Activated naive CD4-positive, alpha-beta T cell treated with anti-CD3 and anti-CD28 coated beads, Interleukin-2, amount 50 U/mL, for 16 hours (primary cell): ENCODE data around the gene PHC3.
"Not testable (repeated sequence)": the region's sequence is repeated elsewhere in the genome, so short reads cannot be mapped to it uniquely, and the experiment has no call there.

Source experiments
- DNase-seq: peaks from one replicate; pipeline ENCODE4 v3.0.0-alpha.2; 2020

Gene PHC3, protein sequence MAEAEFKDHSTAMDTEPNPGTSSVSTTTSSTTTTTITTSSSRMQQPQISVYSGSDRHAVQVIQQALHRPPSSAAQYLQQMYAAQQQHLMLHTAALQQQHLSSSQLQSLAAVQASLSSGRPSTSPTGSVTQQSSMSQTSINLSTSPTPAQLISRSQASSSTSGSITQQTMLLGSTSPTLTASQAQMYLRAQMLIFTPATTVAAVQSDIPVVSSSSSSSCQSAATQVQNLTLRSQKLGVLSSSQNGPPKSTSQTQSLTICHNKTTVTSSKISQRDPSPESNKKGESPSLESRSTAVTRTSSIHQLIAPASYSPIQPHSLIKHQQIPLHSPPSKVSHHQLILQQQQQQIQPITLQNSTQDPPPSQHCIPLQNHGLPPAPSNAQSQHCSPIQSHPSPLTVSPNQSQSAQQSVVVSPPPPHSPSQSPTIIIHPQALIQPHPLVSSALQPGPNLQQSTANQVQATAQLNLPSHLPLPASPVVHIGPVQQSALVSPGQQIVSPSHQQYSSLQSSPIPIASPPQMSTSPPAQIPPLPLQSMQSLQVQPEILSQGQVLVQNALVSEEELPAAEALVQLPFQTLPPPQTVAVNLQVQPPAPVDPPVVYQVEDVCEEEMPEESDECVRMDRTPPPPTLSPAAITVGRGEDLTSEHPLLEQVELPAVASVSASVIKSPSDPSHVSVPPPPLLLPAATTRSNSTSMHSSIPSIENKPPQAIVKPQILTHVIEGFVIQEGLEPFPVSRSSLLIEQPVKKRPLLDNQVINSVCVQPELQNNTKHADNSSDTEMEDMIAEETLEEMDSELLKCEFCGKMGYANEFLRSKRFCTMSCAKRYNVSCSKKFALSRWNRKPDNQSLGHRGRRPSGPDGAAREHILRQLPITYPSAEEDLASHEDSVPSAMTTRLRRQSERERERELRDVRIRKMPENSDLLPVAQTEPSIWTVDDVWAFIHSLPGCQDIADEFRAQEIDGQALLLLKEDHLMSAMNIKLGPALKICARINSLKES

DNA sequence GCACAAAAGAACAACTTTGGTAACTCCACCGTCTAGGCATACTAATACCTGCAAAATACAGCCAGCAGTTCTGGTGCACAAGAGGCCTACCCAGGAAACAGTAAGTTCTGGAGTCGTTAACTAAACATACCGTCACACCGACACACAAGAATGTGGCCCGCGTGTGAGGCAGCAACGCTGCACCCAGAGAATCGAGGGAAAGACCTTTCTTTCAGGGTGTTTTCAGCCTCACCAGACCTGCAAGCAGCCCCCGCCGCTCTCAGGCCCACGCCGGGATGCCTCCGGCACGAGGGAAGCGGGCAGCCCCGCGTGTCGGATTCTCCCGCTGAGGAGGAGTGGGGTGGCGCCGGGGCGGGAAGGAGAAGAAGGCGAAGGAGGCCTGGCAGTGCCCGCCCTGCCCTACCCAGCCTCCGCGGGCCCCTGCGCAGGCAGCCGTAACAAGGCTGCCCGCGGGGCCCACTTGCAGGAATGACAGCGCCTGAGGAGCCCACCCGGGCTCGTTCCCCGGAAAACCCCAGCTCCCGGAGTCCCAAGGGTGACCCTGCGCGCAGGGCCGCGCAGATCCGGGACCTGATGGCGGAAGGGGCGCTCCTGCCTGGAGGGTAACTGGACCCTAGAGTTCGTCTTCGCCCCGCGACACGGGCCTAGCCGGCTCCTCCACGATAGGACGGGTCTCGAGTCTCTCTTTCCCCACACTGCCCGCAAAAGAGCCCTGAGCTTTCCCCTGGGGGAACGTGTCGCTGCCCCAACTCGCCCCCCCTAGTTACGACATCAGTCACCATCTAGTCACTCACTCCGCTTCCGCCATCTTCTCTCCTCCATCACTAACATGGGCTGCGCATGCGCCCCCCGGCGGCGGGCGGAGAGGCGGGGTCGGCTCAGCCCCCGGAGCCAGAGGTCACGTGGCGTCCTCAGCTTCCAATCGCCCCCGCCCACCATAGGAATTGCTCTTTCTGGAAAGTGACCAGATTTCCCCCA, at the start of gene PHC3:
Gene PHC3, minus strand, starts transcription at position 826 of the 978 bp plus-strand sequence. Its CDS starts 18 bp downstream, at position 808.
- DNase-seq: peak; percentile 93

- no peak for DNase-seq
Measured at GRCh38 chr3:170228093-170228766, 46.7 kb upstream of the PHC3 start.

- no peak for DNase-seq
Measured at GRCh38 chr3:170226426-170226960, 45.0 kb upstream of the PHC3 start.

- no peak for DNase-seq
Measured at GRCh38 chr3:170225166-170225565, 43.6 kb upstream of the PHC3 start.

DNA sequence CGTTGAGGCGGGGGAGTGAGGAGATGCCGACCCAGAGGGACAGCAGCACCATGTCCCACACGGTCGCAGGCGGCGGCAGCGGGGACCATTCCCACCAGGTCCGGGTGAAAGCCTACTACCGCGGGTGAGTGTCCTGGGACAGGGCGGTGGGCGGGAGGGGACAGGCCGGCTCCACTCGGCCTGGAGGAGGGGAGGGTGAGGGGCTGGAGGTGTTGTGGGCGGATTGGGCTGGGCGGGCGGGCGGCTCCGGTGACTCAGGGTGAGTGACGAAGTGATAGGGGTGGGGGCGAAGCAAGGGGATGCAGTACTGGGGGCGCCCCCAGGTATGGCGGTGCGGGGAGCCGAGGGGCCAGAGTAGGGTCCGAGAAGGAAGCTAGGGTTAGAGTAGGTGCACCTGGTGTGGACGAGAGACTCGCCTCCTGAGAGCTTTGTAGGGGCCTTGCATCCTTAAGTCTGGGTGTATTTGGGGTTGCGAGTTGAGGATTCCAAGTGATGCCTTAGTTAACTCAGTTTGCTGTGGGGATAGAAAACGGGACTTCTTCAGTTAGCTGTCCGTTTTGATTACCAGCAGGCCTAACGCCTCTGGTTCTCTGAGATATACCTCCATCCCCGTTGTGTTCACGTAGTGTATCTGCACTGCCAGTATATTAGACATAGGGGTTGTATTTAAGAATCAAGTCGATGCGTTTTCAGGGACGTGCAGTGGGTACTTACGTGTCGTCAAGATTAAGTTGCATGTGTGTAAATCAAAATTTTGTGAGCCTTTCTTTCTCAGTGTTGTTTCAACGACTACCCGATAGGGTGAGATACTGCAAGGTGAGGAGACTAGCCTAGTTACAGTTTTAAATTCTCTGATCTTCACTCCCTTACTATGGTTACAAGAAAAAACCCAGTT, 41.4 kb upstream of the PHC3 start:
- DNase-seq: peak; percentile 50

DNA sequence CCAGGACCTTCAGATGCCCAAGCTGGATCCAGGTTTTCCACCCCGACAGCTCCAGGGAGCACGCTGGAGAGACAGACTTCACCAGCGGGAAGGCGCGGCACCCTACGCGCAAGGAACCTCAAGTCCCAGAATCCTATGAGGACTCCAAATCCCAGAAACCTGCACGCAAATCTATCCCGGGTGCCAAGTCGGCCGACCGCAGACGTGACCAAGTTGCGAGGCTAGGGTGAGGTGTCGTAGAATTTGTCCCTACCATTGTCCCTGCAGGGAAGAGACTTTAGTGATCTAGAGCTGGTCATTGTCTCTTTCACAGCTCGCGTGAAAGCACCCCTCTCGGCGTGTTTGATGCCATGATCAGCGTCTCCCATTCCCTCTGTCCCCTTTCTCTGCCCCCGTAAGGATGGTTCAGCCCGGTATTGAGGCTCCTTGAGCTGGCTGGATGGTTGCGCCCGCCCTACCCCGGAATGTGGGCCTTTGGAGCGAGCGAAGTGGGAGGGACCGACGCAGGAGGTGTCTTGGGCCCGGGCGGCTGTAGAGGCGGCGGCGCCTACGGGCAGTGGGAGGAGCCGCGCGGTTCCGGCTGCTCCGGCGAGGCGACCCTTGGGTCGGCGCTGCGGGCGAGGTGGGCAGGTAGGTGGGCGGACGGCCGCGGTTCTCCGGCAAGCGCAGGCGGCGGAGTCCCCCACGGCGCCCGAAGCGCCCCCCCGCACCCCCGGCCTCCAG, 40.6 kb upstream of the PHC3 start, which contains the start of gene PRKCI:
Gene PRKCI, plus strand, starts transcription at position 501 of the 723 bp plus-strand sequence. CDS start 246 bp downstream, outside the sequence.
- DNase-seq: peak; percentile 89

DNA sequence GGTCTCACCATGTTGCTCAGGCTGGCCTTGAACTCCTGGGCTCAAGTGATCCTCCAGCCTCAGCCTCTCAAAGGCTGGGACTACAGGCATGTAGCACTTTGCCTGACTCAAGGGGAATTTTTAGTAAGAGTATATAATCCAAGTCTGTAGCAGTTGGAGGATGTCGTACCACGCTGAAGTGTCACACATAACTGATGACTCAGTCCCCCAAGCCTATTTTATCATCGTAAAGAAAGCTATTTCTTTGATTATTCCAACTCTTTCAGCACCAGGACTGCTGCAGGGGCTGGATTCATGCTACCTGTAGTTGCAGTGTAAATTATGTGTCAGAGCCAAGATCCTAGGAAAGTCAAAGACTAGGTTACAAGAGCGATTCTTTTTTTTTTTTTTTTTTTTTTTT, 39.3 kb upstream of the PHC3 start:
- no peak for DNase-seq

- no peak for DNase-seq
Measured at GRCh38 chr3:170219850-170220249, 38.3 kb upstream of the PHC3 start.

DNA sequence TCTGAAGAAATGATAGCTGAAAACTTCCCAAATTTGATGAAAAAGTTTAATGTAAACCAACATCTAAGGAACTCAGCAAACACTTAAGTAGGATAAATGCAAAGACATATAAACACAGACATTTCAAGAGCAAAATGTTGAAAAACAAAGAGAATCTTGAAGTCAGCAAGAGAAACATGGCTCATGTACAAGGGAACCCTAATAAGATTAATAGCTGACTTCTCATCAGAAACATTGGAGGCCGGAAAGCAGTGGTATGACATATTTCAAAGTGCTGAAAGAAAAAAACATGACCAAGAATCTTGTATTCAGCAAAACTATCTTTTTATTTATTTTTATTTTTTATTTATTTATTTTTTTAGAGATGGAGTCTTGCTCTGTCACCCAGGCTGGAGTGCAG, 30.1 kb upstream of the PHC3 start:
- DNase-seq: no peak

DNA sequence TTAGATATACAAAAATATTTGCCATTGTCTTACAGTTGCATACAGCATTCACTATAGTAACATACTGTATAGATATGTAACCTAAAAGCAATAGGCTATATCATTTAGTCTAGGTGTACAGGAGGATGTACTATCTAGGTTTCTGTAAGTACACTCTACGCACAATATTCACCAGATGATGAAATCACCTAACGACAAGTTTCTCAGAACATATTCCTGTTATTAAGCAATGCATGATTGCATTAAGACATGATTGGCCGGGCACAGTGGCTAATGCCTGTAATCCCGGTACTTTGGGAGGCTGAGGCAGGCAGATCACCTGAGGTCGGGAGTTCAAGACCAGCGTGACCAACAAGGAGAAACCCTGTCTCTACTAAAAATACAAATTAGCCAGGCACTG, 26.2 kb upstream of the PHC3 start:
- no peak for DNase-seq

DNA sequence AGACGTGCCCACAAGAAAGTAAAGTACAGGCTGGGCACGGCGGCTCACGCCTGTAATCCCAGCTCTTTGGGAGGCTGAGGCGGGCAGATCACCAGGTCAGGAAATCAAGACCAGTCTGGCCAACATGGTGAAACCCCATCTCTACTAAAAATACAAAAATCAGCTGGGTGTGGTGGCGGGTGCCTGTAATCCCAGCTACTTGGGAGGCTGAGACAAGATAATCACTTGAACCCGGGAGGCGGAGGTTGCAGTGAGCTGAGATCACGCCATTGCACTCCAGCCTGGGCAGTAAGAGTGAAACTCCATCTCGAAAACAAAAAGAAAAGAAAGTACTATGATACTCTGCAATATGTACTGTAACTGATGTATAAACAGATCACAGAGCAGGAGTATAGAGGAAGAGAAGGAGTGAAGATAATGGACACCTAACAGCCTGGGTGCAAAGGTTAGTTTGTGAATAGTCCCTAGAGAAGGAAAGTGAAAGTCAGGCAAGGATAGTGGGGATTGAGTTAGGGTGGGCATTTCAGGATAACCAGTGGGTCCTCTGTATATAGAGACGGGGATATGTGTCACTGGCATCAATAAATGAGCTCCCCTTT, 24.7 kb upstream of the PHC3 start:
- DNase-seq: not testable (repeated sequence)

DNA sequence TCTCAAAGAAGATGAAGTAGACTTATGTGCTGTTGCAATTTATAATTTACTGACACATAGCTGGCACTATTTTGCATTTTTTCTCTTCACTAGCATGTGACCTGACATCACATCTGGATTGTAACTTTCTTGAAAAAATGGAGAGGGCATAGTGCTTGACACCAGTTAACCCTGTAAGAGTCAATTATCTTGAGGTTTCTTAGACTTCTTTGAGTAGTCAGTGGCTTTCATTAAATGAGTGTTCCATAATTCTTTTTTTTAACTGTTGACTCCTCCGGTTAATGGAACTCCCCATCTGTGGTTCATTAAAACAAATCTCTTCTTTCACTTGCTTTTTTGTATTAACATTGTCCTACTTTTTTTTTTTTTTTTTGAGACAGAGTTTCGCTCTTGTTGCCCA, 23.8 kb upstream of the PHC3 start:
- DNase-seq: no peak

DNA sequence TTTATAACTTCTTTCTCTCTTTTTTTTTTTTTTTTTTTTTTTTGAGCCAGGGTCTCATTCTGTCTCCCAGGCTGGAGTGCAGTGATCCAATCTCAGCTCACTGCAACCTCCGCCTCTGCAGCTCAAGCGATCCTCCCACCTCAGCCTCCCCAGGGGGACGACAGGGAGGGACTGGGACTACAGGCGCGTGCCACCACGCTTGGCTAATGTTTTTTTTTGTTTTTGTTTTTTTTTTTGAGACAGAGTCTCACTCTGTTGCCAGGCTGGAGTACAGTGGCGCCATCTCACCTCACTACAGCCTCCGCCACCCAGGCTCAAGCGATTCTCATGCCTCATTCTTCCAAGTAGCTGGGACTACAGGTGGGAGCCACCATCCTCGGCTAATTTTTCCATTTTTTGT, 23.0 kb upstream of the PHC3 start:
- DNase-seq: no peak

DNA sequence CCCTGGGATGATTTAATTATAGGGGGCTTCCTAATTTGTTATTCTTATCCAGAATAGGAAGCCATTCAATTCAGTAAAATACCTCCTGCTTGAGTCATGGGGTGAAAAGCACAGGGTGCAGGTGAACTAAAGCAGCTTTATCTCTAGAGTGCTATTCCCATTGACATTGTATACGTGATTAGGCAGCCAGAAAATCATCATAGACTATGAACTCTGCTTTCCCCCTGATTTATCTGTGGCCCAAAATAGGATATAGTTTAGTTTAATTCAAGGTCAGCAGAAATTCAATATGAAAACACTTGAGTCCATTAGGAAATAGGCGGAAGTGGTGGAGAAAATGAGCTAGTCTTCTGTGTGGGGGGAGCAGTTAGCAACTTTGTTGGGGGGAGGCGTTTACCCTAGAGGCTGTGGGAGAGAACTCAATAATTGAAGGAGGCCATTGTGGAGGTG, 22.5 kb upstream of the PHC3 start:
- no peak for DNase-seq

- no peak for DNase-seq
Measured at GRCh38 chr3:170203457-170203856, 21.9 kb upstream of the PHC3 start.

GRCh38 chr3:170201527-170201926, 20.0 kb upstream of the PHC3 start:
- DNase-seq: no peak

DNA sequence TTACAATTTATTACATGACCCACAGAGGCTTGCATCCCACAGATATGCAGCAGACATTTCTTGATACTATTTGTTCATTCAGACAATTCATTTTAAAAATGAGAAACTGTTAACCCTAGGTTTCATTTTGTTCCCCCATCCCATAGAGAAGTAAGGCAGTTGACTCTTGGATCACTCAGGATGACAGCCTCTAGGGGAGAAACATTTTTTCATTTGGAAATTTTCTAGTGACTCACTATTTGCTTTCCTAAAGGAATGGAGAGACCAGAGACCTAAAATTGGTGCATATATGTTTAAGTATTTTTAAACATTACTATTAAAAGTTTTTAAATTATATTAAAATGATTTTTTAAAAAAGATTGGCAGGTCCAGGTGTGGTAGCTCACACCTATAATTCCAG, 19.5 kb upstream of the PHC3 start:
- no peak for DNase-seq

DNA sequence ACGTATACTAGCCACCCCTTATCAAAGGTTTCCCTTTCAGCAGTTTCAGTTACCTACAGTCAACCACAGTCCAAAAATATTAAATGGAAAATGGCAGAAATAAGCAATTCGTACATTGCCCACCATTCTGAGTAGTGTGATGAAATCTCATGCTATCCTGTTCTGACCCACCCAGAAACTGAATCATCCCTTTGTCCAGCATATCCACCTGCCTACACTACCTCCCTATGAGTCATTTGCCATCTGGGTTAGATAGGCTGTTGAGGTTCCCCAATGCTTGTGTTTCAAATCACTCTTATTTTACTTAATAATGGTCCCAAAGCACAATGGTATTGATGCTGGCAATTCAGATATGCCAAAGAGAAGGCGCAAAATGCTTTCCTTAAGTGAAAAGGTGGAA, 15.3 kb upstream of the PHC3 start:
- no peak for DNase-seq

- not testable (repeated sequence) for DNase-seq
Measured at GRCh38 chr3:170195759-170196158, 14.2 kb upstream of the PHC3 start.
